Stimulated activated naive B cell treated with anti-CD40 and anti-IgM and Interleukin-4, amounts not matched to agents 10 μg/mL and 1 μg/mL and 100 μg/mL, for 72 hours (primary cell): ENCODE measurements around the gene RNF150.

Experiments used
- ATAC-seq, 2 donors: fragments of 150-1000 bp; cut with Tn5 transposase; replicated peaks; 2 replicates each; pipeline ENCODE4 v1.10.0; 2021; ENCODE audit warnings: moderate library complexity in 1 of 2
- DNase-seq: peaks from one replicate; pipeline ENCODE4 v3.0.0; 2021
- H3K27ac Mint-ChIP-seq: one replicate; pipeline ENCODE4 v1.8.0; 2022; ENCODE audit warnings: mild to moderate bottlenecking, mixed read lengths
- H3K27me3 Mint-ChIP-seq, 2 donors: one replicate each; pipeline ENCODE4 v1.8.0; 2022; ENCODE audit warnings: mixed read lengths in 2 of 2
- H3K36me3 Mint-ChIP-seq, 2 donors: one replicate each; pipeline ENCODE4 v1.8.0; 2022; ENCODE audit warnings: mixed read lengths in 2 of 2, mild to moderate bottlenecking in 1 of 2
- H3K4me1 Mint-ChIP-seq, 2 donors: one replicate each; pipeline ENCODE4 v1.8.0; 2022; ENCODE audit warnings: mixed read lengths in 2 of 2, mild to moderate bottlenecking in 1 of 2
- H3K4me3 Mint-ChIP-seq, 2 donors: one replicate each; pipeline ENCODE4 v1.8.0; 2022; ENCODE audit warnings: mild to moderate bottlenecking in 2 of 2, mixed read lengths in 2 of 2, moderate library complexity in 1 of 2
- H3K9me3 Mint-ChIP-seq, 2 donors: one replicate each; pipeline ENCODE4 v1.8.0; 2022; ENCODE audit warnings: mixed read lengths in 2 of 2, mild to moderate bottlenecking in 1 of 2

The RNF150 gene

GRCh38 chr4:141144207-141144606 lies 10.9 kb upstream of the RNF150 start:
- H3K27me3 Mint-ChIP-seq = no peaks in the 10 kb centered on the region
- H3K4me3 Mint-ChIP-seq = no peak overlapping the region
- ATAC-seq = no peak
- no peaks in the 10 kb centered on the region for H3K9me3 Mint-ChIP-seq
- H3K36me3 Mint-ChIP-seq = no peaks in the 10 kb centered on the region
- no peaks in the 10 kb centered on the region for H3K4me1 Mint-ChIP-seq
- DNase-seq = no peak
- H3K27ac Mint-ChIP-seq = no peak overlapping the region

GRCh38 chr4:141142423-141142822 lies 9.2 kb upstream of the RNF150 start:
- Mint-ChIP-seq H3K9me3 (no peaks in the 10 kb centered on the region), H3K4me1 (no peaks in the 10 kb centered on the region), H3K27ac (no peak overlapping the region), H3K4me3 (no peak overlapping the region), H3K27me3 (peaks cover under 1 to 7% of the 10 kb centered on the region in 2 donors), H3K36me3 (no peaks in the 10 kb centered on the region)
- DNase-seq (no peak), ATAC-seq (no peak)

DNA sequence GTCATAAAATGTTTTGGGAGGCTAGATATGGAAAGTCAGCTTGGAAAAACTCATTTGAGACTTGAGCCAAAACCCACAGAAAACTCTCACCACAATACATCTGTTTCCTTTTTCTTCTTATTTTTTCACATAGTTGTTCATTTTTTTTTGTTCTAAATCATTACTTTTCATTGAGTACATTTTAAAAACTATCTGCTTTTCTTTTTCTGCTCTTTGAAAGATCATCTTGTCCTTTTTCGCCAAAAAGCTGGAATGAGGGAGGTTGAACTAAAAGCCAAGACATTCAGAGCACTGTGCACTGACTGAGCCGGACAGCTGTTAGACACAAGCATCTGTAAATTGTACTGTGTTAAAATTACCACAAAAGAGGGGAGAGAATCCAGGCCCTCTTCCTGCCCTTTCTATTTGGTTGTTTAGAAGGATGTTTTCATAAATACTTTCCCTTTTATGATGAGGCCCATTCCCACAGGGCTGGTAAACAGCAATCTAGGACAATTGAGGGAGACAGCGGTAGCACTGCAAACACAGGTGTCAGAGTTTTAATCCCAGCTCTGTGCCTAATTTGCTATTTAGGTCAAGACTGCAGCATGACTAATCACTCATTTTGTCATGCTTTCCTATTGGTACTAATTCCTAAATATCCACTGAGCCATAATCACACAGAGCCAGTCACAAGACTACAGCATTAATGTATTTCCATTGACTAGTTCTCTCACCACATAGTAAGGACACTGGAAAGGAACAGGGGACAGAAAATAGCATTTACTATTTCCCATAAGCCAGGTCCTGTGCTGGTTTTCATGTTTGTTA lies 7.3 kb upstream of the RNF150 start:
- peaks cover 14 to 20% of the 10 kb centered on the region in 2 donors for H3K27me3 Mint-ChIP-seq
- H3K9me3 Mint-ChIP-seq = no peaks in the 10 kb centered on the region
- no peak for ATAC-seq
- H3K4me3 Mint-ChIP-seq = no peak overlapping the region
- no peaks in the 10 kb centered on the region for H3K36me3 Mint-ChIP-seq
- H3K4me1 Mint-ChIP-seq = no peaks in the 10 kb centered on the region
- no peak overlapping the region for H3K27ac Mint-ChIP-seq
- no peak for DNase-seq

GRCh38 chr4:141133999-141134995 lies 1.0 kb upstream of the RNF150 start:
- Mint-ChIP-seq H3K27me3 (peaks cover 63 to 64% of the 10 kb centered on the region in 2 donors), H3K36me3 (no peaks in the 10 kb centered on the region), H3K9me3 (no peaks in the 10 kb centered on the region), H3K27ac (no peak overlapping the region), H3K4me3 (peak overlapping the region; percentile 90 to 94), H3K4me1 (peaks cover 7 to 21% of the 10 kb centered on the region in 2 donors)
- no peak for DNase-seq
- ATAC-seq = no peak

GRCh38 chr4:141132709-141133145 lies 542 bp downstream of the RNF150 start:
- H3K4me1 Mint-ChIP-seq = peaks cover 7 to 21% of the 10 kb centered on the region in 2 donors
- no peaks in the 10 kb centered on the region for H3K9me3 Mint-ChIP-seq
- H3K27me3 Mint-ChIP-seq = peaks cover 67 to 80% of the 10 kb centered on the region in 2 donors
- DNase-seq (no peak), ATAC-seq (peak; percentile 19 to 28)
- H3K36me3 Mint-ChIP-seq = no peaks in the 10 kb centered on the region
- peak overlapping the region; percentile 90 to 94 for H3K4me3 Mint-ChIP-seq
- no peak overlapping the region for H3K27ac Mint-ChIP-seq

GRCh38 chr4:141132072-141132708 lies 1.1 kb downstream of the RNF150 start:
- DNase-seq = no peak
- H3K36me3 Mint-ChIP-seq = no peaks in the 10 kb centered on the region

DNA sequence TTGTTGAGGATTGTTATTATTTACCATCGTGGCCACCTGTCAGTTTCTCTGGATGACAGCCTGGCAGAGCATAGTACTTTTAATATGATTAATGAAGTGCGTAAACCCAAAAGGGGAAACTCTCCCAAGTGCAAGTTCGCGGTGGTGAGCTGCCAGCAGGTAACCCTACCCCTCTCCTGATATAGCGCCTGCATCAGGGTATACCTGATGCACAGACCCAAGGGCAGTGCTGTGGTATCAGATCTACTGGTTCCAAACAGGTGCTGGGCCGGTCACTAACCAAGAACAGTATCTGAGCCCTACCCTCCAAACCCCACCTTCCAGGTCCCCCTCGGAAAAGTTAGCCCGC lies 1.6 kb downstream of the RNF150 start:
- Mint-ChIP-seq H3K4me3 (peak overlapping the region; percentile 32 to 90), H3K9me3 (no peaks in the 10 kb centered on the region), H3K4me1 (peaks cover 7 to 21% of the 10 kb centered on the region in 2 donors), H3K27me3 (peaks cover 59 to 76% of the 10 kb centered on the region in 2 donors), H3K27ac (no peak overlapping the region), H3K36me3 (no peaks in the 10 kb centered on the region)
- ATAC-seq (no peak), DNase-seq (no peak)

More at GRCh38 chr4:141132072-141132708, 1.1 kb downstream of the RNF150 start:
- peak overlapping the region; percentile 32 to 90 for H3K4me3 Mint-ChIP-seq
- no peak overlapping the region for H3K27ac Mint-ChIP-seq
- ATAC-seq = no peak
- peaks cover 64 to 81% of the 10 kb centered on the region in 2 donors for H3K27me3 Mint-ChIP-seq
- H3K9me3 Mint-ChIP-seq = no peaks in the 10 kb centered on the region
- peaks cover 7 to 21% of the 10 kb centered on the region in 2 donors for H3K4me1 Mint-ChIP-seq

DNA sequence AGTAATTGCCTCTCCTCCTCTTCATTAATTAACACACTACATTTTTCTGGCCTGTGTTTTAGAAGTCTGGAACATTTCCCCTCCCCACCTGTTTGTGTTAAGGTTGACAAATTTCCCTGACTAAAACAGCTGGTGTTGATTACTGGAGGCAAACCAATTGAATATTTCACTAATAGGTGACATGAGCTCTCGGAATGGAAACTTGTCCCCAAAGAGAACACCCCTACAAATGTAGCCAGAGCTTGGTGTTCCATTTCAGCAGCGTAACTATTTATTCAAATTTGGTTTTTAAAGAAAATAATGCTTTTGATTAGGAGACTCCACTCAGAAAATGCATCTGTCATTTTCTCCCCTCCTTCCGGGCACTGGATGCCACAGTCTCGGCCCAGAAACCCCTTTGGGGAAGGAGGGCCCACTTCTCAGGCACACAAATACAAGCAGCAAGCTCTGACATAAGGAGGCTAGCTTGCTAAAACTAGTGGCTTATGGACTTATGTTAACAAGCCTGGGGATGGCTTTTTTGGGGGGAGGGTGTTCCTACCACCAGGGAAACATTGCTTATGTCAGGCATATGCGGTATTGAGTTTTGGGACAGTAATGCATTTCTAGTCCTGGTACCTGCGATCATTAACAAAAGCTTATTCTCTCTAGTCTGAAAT lies 2.2 kb downstream of the RNF150 start:
- no peak for ATAC-seq
- Mint-ChIP-seq H3K4me1 (peaks cover 7 to 21% of the 10 kb centered on the region in 2 donors), H3K27ac (no peak overlapping the region), H3K4me3 (no peak overlapping the region), H3K27me3 (peaks cover 58 to 74% of the 10 kb centered on the region in 2 donors), H3K36me3 (no peaks in the 10 kb centered on the region), H3K9me3 (no peaks in the 10 kb centered on the region)
- no peak for DNase-seq

- Mint-ChIP-seq H3K4me1 (peaks cover 4 to 6% of the 10 kb centered on the region in 2 donors), H3K27ac (no peak overlapping the region), H3K4me3 (no peak overlapping the region), H3K27me3 (peaks cover 41 to 53% of the 10 kb centered on the region in 2 donors), H3K36me3 (no peaks in the 10 kb centered on the region), H3K9me3 (no peaks in the 10 kb centered on the region)
- DNase-seq (no peak), ATAC-seq (no peak)
Measured at GRCh38 chr4:141127884-141128283, 5.4 kb downstream of the RNF150 start.

DNA sequence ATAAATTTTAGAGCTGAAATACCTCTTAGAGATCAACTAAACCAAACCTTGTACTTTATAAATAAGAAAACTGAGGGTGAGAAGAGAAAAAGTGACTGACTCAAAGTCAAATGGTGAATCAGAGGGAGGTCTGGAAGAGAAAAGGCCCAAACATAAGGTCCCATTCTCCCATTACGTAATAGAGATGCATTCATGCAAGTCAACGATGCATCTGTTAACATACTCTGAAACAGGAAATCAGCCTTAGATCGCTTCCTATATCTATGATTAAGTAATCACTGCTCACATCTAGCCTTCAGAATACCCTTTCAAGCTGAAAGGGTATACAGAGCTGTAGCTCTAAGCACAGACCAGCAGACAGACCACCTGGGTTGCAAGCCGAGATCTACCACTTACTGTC lies 6.5 kb downstream of the RNF150 start:
- DNase-seq = no peak
- no peaks in the 10 kb centered on the region for H3K9me3 Mint-ChIP-seq

GRCh38 chr4:141124224-141124623 lies 9.0 kb downstream of the RNF150 start:
- H3K4me3 Mint-ChIP-seq = no peak overlapping the region
- H3K9me3 Mint-ChIP-seq = peaks cover 0 to 1% of the 10 kb centered on the region in 2 donors
- H3K36me3 Mint-ChIP-seq = no peaks in the 10 kb centered on the region
- ATAC-seq (no peak), DNase-seq (no peak)
- H3K27ac Mint-ChIP-seq = no peak overlapping the region
- H3K4me1 Mint-ChIP-seq = no peaks in the 10 kb centered on the region
- H3K27me3 Mint-ChIP-seq = peaks cover 16 to 26% of the 10 kb centered on the region in 2 donors

More for the DNA sequence above, 6.5 kb downstream of the RNF150 start:
- Mint-ChIP-seq H3K27me3 (peaks cover 35 to 45% of the 10 kb centered on the region in 2 donors), H3K27ac (no peak overlapping the region), H3K36me3 (no peaks in the 10 kb centered on the region), H3K4me3 (no peak overlapping the region), H3K4me1 (peaks cover 0 to under 1% of the 10 kb centered on the region in 2 donors)
- ATAC-seq = no peak

DNA sequence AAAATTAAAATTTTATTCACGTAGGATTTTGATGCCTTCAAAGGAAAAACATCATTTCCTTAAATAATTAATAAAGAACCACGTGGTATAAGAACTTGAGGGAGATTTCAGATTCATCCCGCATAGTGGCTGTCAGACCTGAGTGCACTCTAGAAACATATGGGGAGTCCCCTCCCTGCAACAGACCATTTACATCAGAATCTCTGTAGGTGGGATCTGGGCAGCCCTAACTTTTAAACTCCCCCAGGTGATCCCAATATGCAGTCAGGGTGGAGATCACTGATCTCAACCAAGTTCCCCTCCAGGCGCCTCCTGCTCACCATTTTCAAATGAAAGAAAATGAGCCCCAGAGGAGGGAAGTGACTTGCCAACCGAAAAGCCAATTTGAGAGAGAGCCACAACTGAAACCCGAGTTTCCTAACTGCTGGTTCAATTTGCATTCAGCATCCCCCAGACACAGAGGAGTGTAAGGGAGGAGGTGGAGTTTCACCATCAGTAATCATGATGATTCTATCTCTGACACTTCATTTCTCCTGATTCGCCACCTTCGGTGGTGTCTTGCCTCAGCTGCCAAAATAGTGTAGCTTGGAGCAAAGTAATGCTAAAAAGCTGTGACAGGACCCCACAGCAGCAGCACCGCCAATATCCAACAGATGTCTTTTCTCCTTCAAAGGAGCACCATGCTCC lies 11.4 kb downstream of the RNF150 start:
- no peaks in the 10 kb centered on the region for H3K4me1 Mint-ChIP-seq

DNA sequence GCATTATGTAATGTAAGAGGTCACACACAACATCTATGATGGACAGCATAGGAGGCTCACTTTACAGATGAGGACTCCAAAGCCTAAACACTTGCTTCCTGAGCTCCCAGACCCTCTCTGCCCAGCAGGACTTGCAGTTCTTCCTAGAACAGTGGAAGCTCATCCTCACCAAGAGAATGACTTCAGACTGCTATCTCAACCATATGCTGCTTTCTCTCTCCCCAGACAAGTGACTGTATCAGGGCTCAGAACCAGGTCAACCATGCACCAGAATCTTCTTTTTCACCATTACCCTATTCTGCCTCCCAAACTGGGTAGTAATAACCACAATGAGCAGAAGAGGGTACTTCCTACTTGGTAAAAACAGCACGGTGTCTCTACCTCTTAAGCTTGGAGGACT lies 12.2 kb downstream of the RNF150 start:
- no peaks in the 10 kb centered on the region for H3K36me3 Mint-ChIP-seq
- peaks cover 0 to 5% of the 10 kb centered on the region in 2 donors for H3K9me3 Mint-ChIP-seq
- DNase-seq = no peak
- no peaks in the 10 kb centered on the region for H3K4me1 Mint-ChIP-seq
- ATAC-seq = peak; percentile 29 to 42
- H3K27ac Mint-ChIP-seq = no peak overlapping the region
- H3K27me3 Mint-ChIP-seq = peaks cover 7 to 8% of the 10 kb centered on the region in 2 donors
- H3K4me3 Mint-ChIP-seq = no peak overlapping the region

More for the DNA sequence above, 11.4 kb downstream of the RNF150 start:
- Mint-ChIP-seq H3K27ac (no peak overlapping the region), H3K4me3 (no peak overlapping the region), H3K9me3 (peaks cover 0 to 1% of the 10 kb centered on the region in 2 donors), H3K36me3 (no peaks in the 10 kb centered on the region), H3K27me3 (peaks cover 7 to 8% of the 10 kb centered on the region in 2 donors)
- peak; percentile 54 to 80 for ATAC-seq
- no peak for DNase-seq
